GM21737 (cell line): ENCODE results near the gene TNIP3.

Source experiments
- ATAC-seq: cut with Tn5 transposase; IDR thresholded peaks from one replicate; pipeline ENCODE4 v1.9.1; 2021; ENCODE audit warnings: mild to moderate bottlenecking, moderate library complexity; ENCODE audit not compliant: unreplicated experiment

TNIP3 gene

GRCh38 chr4:121139533-121140222, 24.4 kb downstream of the TNIP3 start:
- ATAC-seq = peak; percentile 70

- ATAC-seq = no peak
Measured at GRCh38 chr4:121138039-121138825, 25.9 kb downstream of the TNIP3 start.

- ATAC-seq = no peak
Measured at GRCh38 chr4:121130326-121130660, 33.8 kb downstream of the TNIP3 start.

GRCh38 chr4:121129606-121130325, 34.4 kb downstream of the TNIP3 start:
- no peak for ATAC-seq

- no peak for ATAC-seq
Measured at GRCh38 chr4:121127100-121127499, 37.0 kb downstream of the TNIP3 start.

GRCh38 chr4:121126449-121127006, 37.6 kb downstream of the TNIP3 start:
- ATAC-seq = no peak

- no peak for ATAC-seq
Measured at GRCh38 chr4:121125498-121125885, 38.6 kb downstream of the TNIP3 start.

- no peak for ATAC-seq
Measured at GRCh38 chr4:121122661-121123060, 41.5 kb downstream of the TNIP3 start.

GRCh38 chr4:121119715-121120114, 44.4 kb downstream of the TNIP3 start:
- no peak for ATAC-seq

GRCh38 chr4:121118344-121118743, 45.8 kb downstream of the TNIP3 start:
- no peak for ATAC-seq

GRCh38 chr4:121114756-121115155, 49.4 kb downstream of the TNIP3 start:
- no peak for ATAC-seq

GRCh38 chr4:121112530-121112929, 51.6 kb downstream of the TNIP3 start:
- ATAC-seq = no peak

GRCh38 chr4:121108557-121108956, 55.6 kb downstream of the TNIP3 start:
- ATAC-seq = no peak

- ATAC-seq = no peak
Measured at GRCh38 chr4:121107507-121107906, 56.6 kb downstream of the TNIP3 start.

- no peak for ATAC-seq
Measured at GRCh38 chr4:121100093-121100775, 63.9 kb downstream of the TNIP3 start.

- no peak for ATAC-seq
Measured at GRCh38 chr4:121098266-121098665, 65.9 kb downstream of the TNIP3 start.

GRCh38 chr4:121096629-121097028, 67.5 kb downstream of the TNIP3 start:
- ATAC-seq = no peak

GRCh38 chr4:121096191-121096590, 67.9 kb downstream of the TNIP3 start:
- ATAC-seq = no peak

- no peak for ATAC-seq
Measured at GRCh38 chr4:121094297-121094966, 69.7 kb downstream of the TNIP3 start.

- no peak for ATAC-seq
Measured at GRCh38 chr4:121093261-121093660, 70.9 kb downstream of the TNIP3 start.
